ENCODE data around the gene MTSS2. TPM values are rescaled to one million over a fixed set of nuclear protein-coding genes. Genes with fewer than 3 reads are reported as not detected.

MTSS2 gene
- total RNA-seq, result 18.6 and 20.5 TPM in 2 replicates

DNA sequence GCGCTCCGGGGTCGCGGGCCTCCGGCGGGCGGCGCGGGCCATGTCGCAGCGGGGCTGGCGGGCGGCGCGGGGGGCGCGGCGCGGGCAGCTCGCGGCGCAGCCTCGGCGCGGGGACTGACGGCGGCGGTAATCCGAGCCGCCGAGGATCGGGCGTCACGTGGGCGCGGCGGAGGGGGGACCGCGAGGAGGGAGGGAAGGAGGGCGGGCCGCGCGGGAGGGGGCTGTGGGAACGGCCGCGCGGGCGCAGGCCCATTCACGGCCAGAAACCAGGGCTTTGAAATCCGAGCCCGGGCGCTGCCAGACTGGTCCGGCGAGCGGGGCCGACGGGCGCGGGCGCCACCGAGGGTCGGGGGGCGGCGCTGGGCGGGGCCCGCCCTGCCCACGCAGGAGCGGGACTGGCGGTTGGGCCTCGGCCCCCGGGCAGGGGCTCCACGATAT is at the start of gene MTSS2:
TSS of gene MTSS2 (minus strand) at position 116 of the 438 bp plus-strand sequence. CDS start 262 bp downstream, outside the sequence.

DNA sequence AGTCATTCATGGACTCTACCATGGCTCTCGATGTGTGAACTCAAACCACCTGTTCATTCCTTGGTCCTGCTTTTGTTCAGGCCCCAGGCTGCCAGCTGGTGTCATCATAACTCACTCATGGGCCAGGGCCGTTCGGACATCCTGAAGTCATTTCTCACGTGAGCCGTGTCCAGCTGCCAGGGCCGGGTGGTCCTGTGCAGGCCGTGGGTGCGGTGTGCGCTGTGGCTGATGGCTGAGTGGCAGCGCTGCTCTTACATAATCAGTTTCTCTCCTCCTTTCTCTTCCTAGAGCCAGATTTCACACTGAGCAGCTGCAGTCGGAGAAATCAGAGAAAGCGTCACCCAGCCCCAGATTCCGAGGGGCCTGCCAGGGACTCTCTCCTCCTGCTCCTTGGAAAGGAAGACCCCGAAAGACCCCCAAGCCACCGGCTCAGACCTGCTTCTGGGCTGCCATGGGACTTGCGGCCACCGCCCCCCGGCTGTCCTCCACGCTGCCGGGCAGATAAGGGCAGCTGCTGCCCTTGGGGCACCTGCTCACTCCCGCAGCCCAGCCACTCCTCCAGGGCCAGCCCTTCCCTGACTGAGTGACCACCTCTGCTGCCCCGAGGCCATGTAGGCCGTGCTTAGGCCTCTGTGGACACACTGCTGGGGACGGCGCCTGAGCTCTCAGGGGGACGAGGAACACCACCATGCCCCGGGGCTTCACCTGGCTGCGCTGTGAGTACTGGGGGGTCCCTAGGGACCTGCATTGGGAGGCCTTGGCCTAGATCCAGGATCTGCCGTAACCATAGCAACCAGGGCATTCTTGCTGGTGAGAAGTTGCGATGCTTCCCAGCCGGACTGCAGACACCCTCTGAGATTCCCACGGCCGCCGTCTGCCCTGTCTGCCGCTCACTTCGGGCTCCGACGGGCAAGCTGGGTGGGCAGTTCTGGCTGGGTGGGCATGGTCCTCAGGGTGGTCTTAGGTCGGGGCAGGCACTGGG is 39.3 kb downstream of the MTSS2 start, which contains the start of gene IL34:
TSS of gene IL34 (plus strand) at position 300 of the 982 bp plus-strand sequence. CDS start at position 689, 389 bp downstream.

Other genes with a start within 250 kb of the MTSS2 start
- gene ST3GAL2, start 247.0 kb downstream of the MTSS2 start, total RNA-seq, result 4.3 and 9.6 TPM in 2 replicates
- 12.0 and 13.6 TPM in 2 replicates for gene FCSK, start 231.5 kb downstream of the MTSS2 start, total RNA-seq
- 63.1 and 76.3 TPM in 2 replicates for gene COG4, start 162.5 kb downstream of the MTSS2 start, total RNA-seq
- 74.5 and 122 TPM in 2 replicates for gene SF3B3, start 162.2 kb downstream of the MTSS2 start, total RNA-seq
- 0.64 and 0.72 TPM in 2 replicates for gene IL34, start 39.5 kb downstream of the MTSS2 start, total RNA-seq
- gene VAC14, start 115.1 kb upstream of the MTSS2 start, total RNA-seq, result 16.0 and 27.2 TPM in 2 replicates